ENCODE data around the gene PPP4R2. TPM values are rescaled to one million over a fixed set of nuclear protein-coding genes. Genes with fewer than 3 reads are reported as not detected.
"Not testable (repeated sequence)": the region's sequence is repeated elsewhere in the genome, so short reads cannot be mapped to it uniquely, and the experiment has no call there.

Gene PPP4R2
- total RNA-seq, 1 experiment from 2014 or later, result 26.7 TPM

DNA sequence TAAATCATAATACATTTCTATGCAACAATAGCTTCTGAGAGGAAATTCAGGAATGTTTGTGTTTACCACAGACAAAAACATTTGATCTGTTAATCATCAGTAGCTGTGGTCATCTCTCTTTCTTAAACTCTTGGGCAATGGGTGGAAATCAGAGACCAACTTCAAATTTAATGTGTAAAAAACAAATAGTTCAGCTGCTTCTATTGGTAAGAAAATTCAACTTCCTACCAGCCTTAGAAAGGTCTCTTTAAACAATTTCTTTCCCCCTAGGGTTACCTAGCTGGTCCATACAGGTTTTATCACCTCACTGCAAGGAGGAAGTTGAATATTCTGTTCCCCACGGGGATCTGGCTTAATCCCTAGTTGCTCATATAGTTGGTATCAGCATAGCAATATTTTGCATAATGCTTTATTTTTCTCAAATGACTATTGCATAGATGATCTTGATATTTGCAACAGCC lies 20.3 kb upstream of the PPP4R2 start:
- peak; percentile 32 for DNase-seq (ENCODE audit: low read depth)

DNA sequence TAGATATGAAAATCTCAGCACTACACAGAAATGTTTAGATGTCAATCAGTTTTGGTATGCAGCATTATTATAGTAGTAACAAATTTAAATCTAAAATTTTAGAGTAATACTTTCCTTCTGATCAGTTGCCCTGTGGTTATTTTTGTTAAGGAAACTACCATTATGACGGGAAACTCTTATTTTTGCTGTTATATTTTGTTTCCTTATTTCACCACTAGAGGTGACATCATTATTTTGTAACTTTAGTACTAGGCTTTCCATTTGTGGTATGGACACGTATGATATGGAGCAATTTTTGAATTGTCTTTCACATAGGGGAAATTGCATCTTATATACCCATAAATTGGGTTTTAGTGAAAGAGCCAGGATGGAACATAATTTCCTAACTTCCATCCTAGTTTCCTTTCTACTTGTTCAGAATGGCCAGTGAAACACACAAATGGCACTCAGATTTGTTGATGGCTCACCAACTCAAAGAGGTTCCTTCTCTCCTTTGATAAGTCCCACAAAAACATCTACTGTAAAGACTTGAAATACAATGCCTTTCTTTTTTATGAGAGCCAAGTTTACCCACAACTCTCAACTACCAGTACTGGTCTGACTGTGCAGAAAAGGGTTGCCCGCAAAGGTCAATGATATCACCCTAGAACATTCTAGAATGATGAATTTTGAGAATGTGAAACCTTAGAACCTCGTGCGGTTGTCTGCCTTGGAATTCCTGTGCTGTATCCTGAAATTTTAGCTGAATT lies 19.4 kb upstream of the PPP4R2 start:
- peak; percentile 34 for DNase-seq (ENCODE audit: low read depth)

DNA sequence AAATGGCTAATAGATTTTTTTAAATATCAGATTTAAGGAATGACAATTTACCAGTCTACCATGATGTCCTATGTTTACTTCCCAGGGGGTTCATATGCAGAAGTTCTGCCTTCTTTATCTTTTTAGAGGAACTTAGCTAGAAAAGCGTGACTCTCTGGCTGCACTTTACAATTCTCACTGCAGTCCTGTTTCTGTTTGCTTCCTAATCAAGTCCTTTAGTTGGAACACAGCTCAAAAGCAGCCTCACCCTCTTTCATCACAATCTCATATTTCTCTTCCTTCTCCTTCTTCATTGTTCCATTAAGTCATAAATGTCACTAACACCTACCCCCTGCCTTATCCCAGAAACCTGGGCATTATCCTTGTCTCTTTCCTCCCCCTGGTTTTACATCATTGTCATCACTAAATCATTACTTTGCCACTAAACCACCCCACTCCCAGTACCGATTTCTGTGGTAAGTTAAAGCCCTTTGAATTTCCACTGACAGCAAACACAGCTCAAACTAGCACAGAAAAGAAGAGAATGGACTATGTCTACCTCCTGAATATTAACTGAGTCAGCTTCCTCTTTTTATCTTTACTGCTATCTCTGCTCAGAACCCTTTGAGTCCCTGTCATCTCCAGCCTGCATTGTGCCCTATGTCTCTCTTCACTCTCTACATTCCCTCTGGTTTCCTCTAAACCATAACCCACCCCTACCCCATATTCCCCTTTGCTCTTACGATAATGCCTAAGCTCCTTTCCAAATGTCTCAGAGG lies 13.8 kb upstream of the PPP4R2 start:
- no peak for DNase-seq (ENCODE audit: low read depth)

DNA sequence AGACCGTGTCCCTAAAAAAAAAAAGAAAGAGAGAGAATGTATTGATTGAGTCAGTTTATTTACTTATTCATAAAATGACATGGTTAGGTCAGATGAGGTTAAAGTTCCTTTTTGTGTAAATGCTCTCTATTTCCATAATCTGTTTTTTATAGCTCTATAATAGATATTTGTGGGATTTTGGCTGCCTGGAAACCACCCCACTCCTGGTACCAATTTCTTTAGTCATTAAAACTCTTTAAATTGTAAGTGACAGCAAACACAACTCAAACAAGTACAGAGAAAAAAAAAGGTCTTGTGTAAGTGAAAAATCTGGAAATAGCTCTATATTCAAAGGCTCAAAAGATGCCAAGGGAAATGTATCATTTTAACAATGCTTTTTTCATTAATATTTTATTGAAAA lies 11.0 kb upstream of the PPP4R2 start:
- no peak for DNase-seq (ENCODE audit: low read depth)

DNA sequence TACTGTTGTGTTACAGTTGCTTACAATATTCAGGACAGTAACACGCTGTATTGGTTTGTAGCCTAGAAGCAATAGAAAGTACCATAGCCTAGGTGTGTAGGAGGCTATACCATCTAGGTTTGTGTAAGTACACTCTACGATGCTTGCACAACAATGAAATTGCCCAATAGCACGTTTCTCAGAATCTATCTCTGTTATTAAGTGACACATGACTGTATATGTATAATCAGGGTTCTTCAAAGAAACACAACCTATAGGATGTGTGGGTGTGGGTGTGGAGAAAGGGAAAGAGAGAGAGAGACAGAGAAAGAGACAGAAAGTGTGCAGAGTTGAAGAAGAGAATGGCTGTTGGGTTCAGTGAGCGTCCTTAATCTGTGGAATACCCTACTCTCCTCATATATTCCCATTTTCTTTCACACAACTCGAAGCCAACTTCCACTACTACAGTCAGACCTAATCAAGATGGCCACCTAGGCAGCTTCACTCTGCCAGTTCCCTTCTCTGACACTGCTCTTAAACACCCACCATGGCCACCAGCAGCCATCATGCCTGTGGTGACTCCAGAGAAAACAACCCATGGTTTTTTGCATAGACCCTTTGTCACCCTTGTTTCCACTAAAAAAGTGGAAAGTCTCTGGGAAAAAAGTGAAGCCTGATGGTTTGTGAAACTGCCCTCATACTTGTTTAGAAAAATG lies 5.8 kb upstream of the PPP4R2 start:
- DNase-seq (ENCODE audit: low read depth), result no peak

DNA sequence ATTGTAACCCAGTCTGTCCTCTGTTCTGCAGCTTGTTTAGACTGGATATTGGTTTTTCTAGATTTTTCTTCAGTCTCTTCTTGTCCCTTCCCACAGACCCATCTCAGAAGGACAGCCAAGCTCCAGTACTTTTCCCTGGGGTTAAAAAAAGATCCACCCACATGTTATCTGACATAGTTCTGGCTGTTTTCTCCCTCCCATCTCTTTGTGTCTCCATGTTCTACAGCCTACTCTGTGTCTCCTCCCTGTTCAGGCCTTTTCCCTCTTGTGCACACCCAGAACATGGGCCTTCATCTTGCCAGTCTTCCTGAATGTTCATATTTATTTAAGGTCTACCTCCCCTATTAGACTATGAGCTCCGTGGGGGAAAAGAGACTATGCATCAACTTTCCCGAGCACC lies 5.1 kb upstream of the PPP4R2 start:
- no peak for DNase-seq (ENCODE audit: low read depth)

DNA sequence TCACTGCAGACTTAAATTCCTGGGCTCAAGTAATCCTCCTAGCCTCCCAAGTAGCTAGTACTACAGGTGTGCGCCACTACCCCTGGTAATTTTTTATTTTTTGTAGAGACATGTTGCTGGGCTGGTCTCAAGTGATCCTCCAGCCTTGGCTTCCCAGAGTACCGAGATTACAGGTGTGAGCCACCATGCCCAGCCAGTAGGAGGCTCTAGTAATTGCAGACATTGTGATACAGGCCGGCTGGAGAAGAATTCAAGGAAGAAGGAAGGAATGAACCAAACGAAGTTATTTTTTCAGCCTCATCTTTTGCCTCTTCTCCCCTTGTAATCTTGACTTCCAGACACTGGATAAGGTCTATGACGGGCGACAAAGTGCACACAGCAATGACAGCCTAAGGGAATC lies 3.2 kb upstream of the PPP4R2 start:
- no peak for DNase-seq (ENCODE audit: low read depth)

DNA sequence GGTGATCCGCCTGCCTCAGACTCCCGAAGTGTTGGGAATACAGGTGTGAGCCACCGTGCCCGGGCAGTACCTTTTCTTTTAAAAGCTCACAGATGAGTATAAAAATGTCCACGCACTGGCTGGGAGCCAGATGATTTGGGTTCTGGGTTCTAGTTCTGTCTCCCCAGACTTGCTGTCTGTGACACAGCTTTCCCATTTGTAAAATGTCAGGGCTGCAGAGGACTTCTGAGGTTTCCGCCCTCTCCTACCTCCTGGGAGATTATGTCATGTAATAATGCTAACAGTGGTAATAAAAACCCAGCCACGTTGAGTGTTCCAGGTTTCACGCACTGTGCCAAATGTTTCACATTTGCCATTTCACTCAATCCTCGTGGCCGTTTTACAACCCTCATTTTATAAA lies 1.3 kb upstream of the PPP4R2 start:
- DNase-seq (ENCODE audit: low read depth), result no peak

DNA sequence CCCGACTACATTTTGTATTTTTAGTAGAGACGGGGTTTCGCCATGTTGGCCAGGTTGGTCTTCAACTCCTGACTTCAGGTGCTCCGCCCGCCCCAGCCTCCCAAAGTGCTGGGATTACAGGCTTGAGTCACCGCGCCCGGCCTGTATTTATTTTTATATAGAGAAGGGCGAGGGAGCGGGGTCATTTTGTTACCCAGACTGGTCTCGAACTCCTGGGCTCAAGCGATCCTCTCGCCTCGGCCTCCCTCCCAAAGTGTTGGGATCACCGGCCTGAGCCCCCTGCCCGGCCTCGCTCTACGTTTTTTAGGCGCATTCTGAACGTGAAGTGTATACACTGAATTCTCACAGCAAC lies 514 bp upstream of the PPP4R2 start:
- no peak for DNase-seq (ENCODE audit: low read depth)

DNA sequence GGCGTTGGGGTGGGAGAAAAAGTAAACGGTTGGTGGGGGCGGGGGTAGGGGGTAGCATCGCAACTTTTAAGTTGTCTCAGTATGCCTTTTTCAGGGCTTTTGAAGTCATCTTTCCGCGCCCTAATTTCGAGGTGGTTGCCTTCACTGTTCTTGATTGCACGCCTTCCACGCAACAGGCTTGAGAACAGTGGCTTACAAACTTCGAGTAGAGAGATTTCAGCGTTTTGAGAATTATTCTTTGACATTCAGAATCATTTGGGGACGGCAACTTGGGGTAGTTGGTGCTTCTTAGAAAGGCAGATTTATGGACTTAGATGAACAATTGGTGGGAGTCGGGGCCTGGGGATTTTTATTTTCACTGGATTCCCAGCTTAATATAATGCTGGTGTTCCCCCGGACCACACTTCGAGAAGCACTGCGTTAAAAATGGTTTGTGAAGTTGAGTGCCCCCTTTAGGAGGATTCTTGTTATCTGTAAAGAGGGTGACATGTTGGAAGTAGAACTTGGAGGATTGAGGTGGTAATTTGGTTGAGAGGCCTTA lies 880 bp downstream of the PPP4R2 start:
- peak; percentile 51 for DNase-seq (ENCODE audit: low read depth)

DNA sequence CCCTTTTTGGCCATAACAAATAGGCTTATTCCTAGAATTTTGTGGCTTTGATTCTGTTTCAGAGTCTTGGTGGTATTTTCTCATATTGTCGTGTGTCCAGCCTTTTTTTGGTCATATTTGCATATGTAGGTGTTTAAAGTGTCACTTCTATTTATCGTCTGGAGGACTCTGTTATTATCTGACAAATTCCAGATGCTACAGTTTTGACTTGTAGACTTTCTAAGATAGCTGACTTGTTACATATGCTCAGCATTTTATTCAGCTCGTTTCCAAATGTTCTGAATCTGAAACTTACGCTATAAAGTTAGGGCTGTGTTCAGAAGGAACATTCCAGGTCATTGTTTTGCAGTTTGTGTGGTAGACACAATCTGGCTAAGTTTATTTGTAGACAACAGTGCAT lies 1.9 kb downstream of the PPP4R2 start:
- DNase-seq (ENCODE audit: low read depth), result no peak

DNA sequence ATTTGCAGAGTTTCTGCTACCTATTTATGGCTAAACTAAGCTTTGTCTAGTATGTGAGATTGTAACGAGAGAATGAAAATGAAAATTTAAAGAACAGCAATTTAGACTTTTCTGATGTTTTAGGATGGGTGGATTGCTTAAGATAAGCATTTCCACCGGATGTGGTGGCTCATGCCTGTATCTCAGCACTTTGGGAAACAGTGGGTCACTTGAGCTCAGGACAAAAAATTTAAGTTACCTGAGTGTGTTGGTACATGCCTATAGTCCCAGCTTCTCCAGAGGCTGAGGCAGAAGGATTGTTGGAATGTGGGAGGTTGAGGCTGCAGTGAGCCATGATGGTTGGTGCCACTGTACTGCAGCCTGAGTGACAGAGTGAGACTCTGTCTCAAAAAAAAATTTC lies 3.3 kb downstream of the PPP4R2 start:
- no peak for DNase-seq (ENCODE audit: low read depth)

DNA sequence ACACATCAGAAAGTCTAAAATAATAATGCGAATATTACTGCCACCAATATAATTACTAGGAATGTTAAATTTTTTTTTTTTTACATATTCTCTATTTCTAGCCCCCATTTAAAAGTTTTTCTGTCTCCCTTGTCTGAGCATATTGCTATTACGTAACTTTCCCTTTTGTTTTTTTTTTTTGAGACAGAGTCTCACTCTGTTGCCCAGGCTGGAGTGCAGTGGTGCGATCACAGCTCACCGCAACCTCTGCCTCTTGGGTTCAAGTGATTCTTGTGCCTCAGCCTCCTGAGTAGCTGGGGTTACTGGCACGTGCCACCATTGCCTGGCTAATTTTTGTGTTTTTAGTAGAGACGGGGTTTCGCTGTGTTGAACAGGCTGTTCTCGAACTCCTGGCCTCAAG lies 6.4 kb downstream of the PPP4R2 start:
- DNase-seq (ENCODE audit: low read depth), result not testable (repeated sequence)

DNA sequence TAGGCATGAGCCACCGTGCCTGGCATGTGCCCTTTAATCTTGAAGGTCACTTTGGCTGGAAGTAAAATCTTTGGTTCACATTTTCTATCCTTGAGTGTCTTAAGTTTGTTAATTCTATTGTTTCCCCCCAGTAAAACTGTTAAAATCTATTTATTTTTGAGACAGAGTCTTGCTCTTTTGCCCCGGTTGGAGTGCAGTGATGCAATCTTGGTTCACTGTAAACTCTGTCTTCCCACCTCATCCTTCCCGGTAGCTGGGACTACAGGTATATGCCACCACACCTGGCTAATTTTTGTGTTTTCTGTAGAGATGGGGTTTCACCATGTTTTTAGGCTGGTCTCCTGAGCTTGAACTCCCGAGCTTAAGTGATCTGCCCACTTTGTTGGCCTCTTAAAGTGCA lies 7.7 kb downstream of the PPP4R2 start:
- no peak for DNase-seq (ENCODE audit: low read depth)

DNA sequence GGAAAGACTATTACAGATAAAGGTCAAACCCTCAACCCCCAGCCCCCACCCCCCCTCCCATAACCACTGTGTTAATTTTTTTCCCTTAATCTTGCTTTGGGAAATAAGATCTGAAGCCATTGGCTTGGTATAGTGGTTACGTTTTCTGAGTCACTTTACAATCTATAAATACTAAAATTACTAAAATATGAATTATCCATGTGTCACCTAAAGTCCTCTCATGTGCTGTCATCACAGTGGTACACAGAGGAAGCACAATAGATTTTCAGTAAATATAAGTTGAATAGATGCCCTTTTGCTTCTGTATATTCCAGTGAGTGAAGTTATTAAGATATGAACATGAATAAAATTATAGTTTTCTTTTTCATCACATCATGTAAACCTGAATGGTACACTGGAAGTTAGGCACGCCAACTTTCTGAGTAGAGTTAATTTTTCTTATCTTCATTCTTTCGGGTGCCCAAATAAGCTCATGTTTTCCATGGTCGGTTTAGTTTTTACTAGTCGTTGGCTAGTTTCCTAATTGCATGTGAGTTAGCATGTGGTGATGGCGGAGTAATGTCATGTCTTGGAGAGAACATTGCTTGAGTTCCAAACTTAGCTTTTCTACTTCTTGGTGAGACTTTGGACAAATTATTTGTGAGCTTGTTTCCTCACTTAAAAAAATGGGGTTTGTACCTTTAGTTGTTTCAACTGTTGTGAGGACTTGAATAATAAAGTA lies 11.5 kb downstream of the PPP4R2 start:
- DNase-seq (ENCODE audit: low read depth), result no peak

DNA sequence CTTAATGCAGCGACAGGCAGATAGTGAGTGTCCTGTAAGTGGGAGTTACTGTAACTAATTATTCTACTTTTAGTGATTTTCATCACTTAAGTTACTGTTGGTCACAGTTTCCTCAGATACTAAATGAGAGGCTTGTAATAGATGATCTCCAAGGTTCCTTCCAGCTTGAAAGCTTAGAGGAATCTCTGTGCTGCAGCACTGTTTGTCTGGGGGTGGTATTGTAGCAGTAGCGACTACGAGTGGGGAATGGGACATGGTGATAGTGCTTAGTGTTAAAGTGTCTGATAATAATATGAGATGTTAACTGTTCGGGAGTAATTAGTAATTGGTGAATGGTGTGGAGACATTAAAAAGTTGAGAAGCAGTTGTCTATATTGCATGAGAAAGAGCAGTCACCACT lies 12.4 kb downstream of the PPP4R2 start:
- DNase-seq (ENCODE audit: low read depth), result no peak

DNA sequence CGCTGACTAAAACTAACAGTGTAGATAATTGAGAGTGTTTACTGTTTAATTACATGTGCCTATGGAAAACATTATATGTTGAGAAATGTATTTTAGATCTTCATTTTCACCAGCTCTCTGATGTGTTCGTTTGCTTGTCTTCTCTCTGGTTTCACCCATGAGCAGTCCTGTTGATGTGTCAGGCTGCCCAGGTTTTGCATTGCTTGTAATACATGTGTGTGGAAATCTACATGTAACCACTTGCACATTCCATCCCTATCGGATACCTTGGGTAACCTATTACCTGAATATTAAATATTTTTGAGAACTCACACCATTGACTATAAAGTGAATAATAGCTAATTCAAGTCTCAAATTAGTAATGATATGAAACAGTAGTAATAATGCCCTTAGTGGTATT lies 13.1 kb downstream of the PPP4R2 start:
- DNase-seq (ENCODE audit: low read depth), result no peak

DNA sequence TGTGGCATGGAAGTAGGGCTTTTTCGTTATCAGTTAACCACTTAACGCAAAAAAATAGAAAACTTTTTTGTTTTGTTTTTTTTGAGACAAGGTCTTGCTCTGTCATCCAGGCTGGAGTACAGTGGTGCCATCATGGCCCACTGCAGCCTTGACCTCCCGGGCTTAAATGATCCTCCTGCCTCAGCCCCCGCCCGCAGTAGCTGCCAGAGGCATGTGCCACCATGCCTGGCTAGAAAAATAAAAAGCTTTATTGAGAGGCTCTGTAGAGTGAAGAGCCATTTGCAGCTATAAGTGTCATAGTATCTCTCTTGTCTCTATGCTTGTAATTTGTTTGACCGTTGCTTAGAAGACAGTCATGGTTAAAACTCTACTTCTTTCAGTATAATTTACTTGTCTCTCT lies 13.5 kb downstream of the PPP4R2 start:
- DNase-seq (ENCODE audit: low read depth), result no peak

DNA sequence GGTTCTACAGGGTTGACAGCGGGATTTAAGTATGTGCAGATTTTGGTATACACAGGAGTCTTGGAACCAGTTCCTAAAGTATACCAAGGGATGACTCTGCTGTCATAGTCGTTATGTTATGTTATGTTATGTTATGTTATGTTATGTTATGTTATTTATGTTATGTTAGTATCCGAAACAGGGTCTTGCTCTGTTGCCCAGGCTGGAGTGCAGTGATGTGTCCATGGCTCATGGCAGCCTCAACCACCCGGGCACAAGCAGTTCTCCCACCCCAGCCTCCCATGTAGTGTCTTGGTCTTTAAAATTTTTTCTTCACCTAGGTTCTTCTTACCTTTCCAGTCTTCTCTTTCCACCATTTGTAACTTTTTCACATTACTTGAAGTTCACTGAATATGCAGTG lies 21.7 kb downstream of the PPP4R2 start:
- DNase-seq (ENCODE audit: low read depth), result no peak

DNA sequence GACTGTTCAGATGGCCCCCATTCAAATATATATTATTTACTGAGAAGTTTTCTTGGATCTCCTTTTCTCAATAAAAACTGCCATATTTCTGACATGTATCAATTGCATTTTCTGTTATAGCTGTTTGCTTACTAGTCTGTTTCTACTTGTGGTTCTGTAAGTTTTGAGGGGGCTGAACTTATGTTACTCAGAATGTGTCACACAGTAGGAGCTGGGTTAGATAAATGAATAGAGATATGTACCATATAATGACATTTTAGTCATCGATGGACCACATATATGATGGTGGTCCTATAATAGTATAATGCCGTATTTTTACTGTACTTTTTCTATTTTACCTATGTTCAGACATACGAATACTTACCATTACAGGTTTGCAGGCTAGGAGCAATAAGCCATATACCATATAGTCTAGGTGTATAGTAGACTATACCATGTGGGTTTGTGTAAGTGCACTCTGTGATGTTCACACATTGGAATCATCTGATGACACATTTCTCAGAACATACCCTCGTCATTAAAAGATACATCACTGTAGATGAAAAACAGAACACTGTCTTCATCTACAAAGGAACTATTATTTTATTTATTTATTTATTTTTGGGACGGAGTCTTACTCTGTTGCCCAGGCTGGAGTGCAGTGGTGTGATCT lies 22.3 kb downstream of the PPP4R2 start:
- no peak for DNase-seq (ENCODE audit: low read depth)

DNA sequence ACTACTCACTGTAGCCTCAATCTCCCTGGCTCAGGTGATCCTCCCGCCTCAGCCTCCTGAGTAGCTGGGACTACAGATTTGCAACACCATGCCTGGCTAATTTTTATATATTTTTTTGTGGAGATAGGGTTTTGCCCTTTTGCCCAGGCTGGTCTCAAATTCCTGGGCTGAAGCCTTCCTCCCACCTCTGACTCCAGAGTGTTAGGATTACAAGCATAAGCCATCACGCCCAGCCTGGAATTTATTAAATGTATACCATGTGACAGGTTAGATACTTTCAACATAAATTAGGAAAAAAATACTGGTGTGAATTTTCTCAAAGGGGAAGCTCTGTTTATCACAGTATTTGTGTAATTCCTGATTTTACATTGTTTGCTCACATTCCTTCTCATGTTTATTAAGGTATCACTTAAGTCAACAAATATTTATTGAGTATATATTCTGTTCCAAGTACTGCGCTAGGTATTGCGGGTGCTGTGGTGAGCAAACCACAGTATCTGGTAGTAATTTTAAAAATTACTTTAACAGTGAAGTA lies 24.8 kb downstream of the PPP4R2 start:
- no peak for DNase-seq (ENCODE audit: low read depth)
